Nephron (organoid): ENCODE measurements around the gene SEMA6D.
A peak's percentile ranks its signal among the peaks of the same experiment; 100 is the strongest.

Experiments
- H3K27ac Mint-ChIP-seq, 3 experiments: 2 replicates each; pipeline ENCODE4 v1.8.0; 2020; ENCODE audit warnings: mixed read lengths in 3 of 3, mild to moderate bottlenecking in 2 of 3, moderate library complexity in 1 of 3
- H3K27me3 Mint-ChIP-seq: 2 replicates; pipeline ENCODE4 v1.8.0; 2021; ENCODE audit warnings: low read depth, mild to moderate bottlenecking, moderate library complexity, mixed read lengths
- H3K36me3 Mint-ChIP-seq: 2 replicates; pipeline ENCODE4 v1.8.0; 2020; ENCODE audit warnings: low read depth, mixed read lengths
- H3K4me1 Mint-ChIP-seq: 2 replicates; pipeline ENCODE4 v1.8.0; 2020; ENCODE audit warnings: mixed read lengths
- H3K4me3 Mint-ChIP-seq, 3 experiments: 2 replicates each; pipeline ENCODE4 v1.8.0; 2020; ENCODE audit warnings: mild to moderate bottlenecking in 3 of 3, mixed read lengths in 3 of 3, moderate library complexity in 2 of 3
- H3K9me3 Mint-ChIP-seq: 2 replicates; pipeline ENCODE4 v1.8.0; 2020; ENCODE audit warnings: mixed read lengths
- TF ChIP-seq, protein P1 (sequence below), 3 experiments: fragments of 200-600 bp; sonication (generic); IDR thresholded peaks; one replicate each; pipeline ENCODE4 v1.5.0; 2021; ENCODE audit warnings: antibody characterized with exemption in 3 of 3; ENCODE audit not compliant: unreplicated experiment in 3 of 3

SEMA6D gene

DNA sequence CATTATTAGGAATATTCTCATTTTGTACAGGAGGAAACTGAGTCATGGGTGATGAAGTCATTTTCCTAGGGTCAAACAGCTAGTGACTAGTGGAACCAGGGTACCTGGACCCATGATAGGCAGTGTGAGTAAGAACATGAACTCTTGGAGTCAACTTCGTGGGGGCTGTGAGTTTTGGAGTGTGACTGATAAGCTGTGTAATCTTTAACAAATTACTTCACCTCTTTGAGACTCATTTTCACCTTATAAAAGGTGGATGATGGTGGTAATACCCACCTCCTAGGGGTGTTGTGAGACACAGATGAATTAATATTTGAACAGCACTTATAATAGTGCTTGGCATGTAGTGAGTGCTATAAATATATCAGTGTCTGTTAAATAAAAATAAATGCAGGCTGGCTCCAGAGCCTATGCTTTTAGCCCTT lies 9.1 kb downstream of the SEMA6D start:
- peak overlapping the region in 2 of 3 experiments; percentile 24 to 56 for H3K4me3 Mint-ChIP-seq
- TF ChIP-seq, protein P1, sequence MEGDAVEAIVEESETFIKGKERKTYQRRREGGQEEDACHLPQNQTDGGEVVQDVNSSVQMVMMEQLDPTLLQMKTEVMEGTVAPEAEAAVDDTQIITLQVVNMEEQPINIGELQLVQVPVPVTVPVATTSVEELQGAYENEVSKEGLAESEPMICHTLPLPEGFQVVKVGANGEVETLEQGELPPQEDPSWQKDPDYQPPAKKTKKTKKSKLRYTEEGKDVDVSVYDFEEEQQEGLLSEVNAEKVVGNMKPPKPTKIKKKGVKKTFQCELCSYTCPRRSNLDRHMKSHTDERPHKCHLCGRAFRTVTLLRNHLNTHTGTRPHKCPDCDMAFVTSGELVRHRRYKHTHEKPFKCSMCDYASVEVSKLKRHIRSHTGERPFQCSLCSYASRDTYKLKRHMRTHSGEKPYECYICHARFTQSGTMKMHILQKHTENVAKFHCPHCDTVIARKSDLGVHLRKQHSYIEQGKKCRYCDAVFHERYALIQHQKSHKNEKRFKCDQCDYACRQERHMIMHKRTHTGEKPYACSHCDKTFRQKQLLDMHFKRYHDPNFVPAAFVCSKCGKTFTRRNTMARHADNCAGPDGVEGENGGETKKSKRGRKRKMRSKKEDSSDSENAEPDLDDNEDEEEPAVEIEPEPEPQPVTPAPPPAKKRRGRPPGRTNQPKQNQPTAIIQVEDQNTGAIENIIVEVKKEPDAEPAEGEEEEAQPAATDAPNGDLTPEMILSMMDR (IDR thresholded peaks at IDR 0.05; ENCODE audit: unreplicated experiment in 3 of 3): no peak
- peaks cover 17% of the 10 kb centered on the region for H3K36me3 Mint-ChIP-seq
- H3K9me3 Mint-ChIP-seq: no peaks in the 10 kb centered on the region
- peak overlapping the region in 2 of 3 experiments; percentile 16 to 27 for H3K27ac Mint-ChIP-seq
- H3K27me3 Mint-ChIP-seq: no peaks in the 10 kb centered on the region
- peaks cover 76% of the 10 kb centered on the region for H3K4me1 Mint-ChIP-seq

DNA sequence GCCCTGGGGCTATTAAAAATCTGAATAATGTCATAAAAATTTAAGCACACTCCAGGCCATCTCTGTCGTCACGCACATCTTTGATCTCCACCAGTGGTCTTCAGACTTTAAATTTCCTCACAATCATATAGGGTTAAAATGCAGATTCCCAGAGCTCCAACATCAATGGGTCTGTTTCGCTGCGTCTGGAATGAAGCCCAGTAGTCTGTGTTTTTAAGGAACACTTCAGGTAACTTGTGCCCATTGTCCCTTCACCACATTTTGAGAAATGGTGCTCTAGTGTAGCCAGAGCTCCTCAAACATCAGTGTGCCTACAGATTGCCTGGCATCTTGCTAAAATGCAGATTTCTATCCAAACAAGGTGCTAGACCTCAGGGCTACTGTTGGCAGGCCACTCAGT lies 9.8 kb downstream of the SEMA6D start:
- peaks cover 68% of the 10 kb centered on the region for H3K4me1 Mint-ChIP-seq
- no peaks in the 10 kb centered on the region for H3K9me3 Mint-ChIP-seq
- TF ChIP-seq, protein P1 (IDR thresholded peaks at IDR 0.05; ENCODE audit: unreplicated experiment in 3 of 3): no peak
- peak overlapping the region in 1 of 3 experiments; percentile 16 for H3K27ac Mint-ChIP-seq
- H3K36me3 Mint-ChIP-seq: peaks cover 17% of the 10 kb centered on the region
- H3K27me3 Mint-ChIP-seq: no peaks in the 10 kb centered on the region
- peak overlapping the region in 1 of 3 experiments; percentile 3 for H3K4me3 Mint-ChIP-seq

DNA sequence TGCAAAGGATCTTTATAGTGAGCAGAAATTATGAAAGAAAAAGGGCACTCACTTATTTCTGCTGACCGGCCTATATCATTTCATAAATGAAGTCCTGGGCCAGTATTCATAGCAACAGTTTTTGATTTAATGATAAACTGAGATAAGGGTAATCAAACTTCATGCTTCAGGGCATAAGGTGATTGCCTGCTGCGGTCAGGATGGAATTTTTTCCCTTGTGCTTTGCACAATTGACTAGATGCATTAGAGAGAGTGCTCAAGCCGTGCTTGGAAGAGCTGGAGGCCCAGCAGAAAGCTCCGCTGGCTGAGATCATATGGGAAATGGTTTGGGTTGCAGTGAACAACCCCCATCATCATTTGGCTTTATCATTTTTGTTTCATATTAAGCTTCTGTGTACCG lies 10.4 kb downstream of the SEMA6D start:
- Mint-ChIP-seq H3K9me3 (no peaks in the 10 kb centered on the region), H3K4me1 (peaks cover 63% of the 10 kb centered on the region), H3K36me3 (peaks cover 17% of the 10 kb centered on the region), H3K4me3 (no peak overlapping the region), H3K27me3 (no peaks in the 10 kb centered on the region), H3K27ac (peak overlapping the region; percentile 4 to 76 (median 20))
- TF ChIP-seq, protein P1 (IDR thresholded peaks at IDR 0.05; ENCODE audit: unreplicated experiment in 3 of 3): no peak

- Mint-ChIP-seq H3K4me1 (peaks cover 55% of the 10 kb centered on the region), H3K27me3 (no peaks in the 10 kb centered on the region), H3K27ac (no peak overlapping the region), H3K9me3 (no peaks in the 10 kb centered on the region), H3K36me3 (peaks cover 17% of the 10 kb centered on the region), H3K4me3 (no peak overlapping the region)
- TF ChIP-seq, protein P1 (IDR thresholded peaks at IDR 0.05; ENCODE audit: unreplicated experiment in 3 of 3): no peak
Measured at GRCh38 chr15:47728426-47728825, 11.1 kb downstream of the SEMA6D start.

DNA sequence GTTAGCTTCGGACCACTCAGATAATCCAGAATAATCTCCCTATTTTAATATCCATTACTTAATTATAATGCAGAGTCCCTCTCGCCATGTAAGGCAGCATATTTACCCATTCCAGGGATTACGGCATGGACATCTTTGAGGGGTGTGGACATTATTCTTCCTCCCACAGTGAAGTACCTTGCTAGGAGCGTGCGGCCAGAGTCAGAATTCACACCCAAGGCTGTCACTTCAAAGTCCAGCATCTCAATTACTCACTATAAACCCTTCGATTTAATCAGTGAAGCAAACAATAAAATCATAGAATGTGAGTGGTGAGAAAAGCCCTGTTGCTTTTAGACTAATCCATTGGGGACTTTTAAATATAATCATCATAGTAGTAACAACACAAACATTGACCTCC lies 11.6 kb downstream of the SEMA6D start:
- Mint-ChIP-seq H3K27ac (no peak overlapping the region), H3K36me3 (peaks cover 19% of the 10 kb centered on the region), H3K4me3 (no peak overlapping the region), H3K9me3 (no peaks in the 10 kb centered on the region), H3K27me3 (no peaks in the 10 kb centered on the region), H3K4me1 (peaks cover 52% of the 10 kb centered on the region)
- TF ChIP-seq, protein P1 (IDR thresholded peaks at IDR 0.05; ENCODE audit: unreplicated experiment in 3 of 3): no peak

DNA sequence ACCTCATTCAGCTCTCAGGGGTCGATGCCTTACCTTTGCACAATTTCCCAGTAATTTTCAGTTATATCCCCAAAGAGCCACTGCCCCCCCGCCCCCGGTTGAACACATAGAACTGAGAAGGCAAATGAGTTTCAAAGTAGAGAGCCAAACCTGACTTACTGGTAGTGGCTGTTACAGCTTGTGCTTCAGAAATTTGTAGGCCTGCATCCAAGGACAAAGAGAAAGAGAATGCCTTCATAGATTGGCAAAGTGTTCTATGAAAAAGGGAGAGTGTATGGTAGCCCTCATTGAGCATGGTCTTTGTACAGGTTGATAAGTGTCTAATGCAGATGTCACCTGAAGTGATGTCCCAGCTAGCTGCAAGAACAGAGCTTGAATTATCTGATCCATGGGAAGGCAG lies 13.9 kb downstream of the SEMA6D start:
- Mint-ChIP-seq H3K36me3 (peaks cover 26% of the 10 kb centered on the region), H3K27me3 (no peaks in the 10 kb centered on the region), H3K4me1 (peaks cover 40% of the 10 kb centered on the region), H3K27ac (no peak overlapping the region), H3K4me3 (no peak overlapping the region), H3K9me3 (no peaks in the 10 kb centered on the region)
- TF ChIP-seq, protein P1 (IDR thresholded peaks at IDR 0.05; ENCODE audit: unreplicated experiment in 3 of 3): no peak
